NCI-H446 treated with DMSO at 0.1 percent for 48 hours (cell line): Measurements from ENCODE around the gene TENT4B.

Experiments used
- DNase-seq: peaks from one replicate; lab custom pipeline; 2025; lab: John Stamatoyannopoulos, UW

Gene TENT4B

GRCh38 chr16:50271148-50272041 is 118.3 kb downstream of the TENT4B start:
- DNase-seq, result no peak

GRCh38 chr16:50272111-50272571 is 119.0 kb downstream of the TENT4B start:
- no peak for DNase-seq

- no peak for DNase-seq
Observed at GRCh38 chr16:50272687-50273381, 119.7 kb downstream of the TENT4B start.

GRCh38 chr16:50273382-50273690 is 120.2 kb downstream of the TENT4B start:
- DNase-seq, result no peak

- DNase-seq, result no peak
Observed at GRCh38 chr16:50273888-50274325, 120.8 kb downstream of the TENT4B start.

- DNase-seq, result no peak
Observed at GRCh38 chr16:50274326-50275097, 121.4 kb downstream of the TENT4B start.

- no peak for DNase-seq
Observed at GRCh38 chr16:50275098-50275415, 122.0 kb downstream of the TENT4B start.

GRCh38 chr16:50275428-50276325 is 122.6 kb downstream of the TENT4B start:
- DNase-seq, result no peak

- no peak for DNase-seq
Observed at GRCh38 chr16:50276326-50276640, 123.2 kb downstream of the TENT4B start.

- no peak for DNase-seq
Observed at GRCh38 chr16:50276801-50277555, 123.9 kb downstream of the TENT4B start.

- no peak for DNase-seq
Observed at GRCh38 chr16:50278251-50278650, 125.1 kb downstream of the TENT4B start.

GRCh38 chr16:50279504-50279865 is 126.4 kb downstream of the TENT4B start:
- no peak for DNase-seq

GRCh38 chr16:50280932-50281331 is 127.8 kb downstream of the TENT4B start:
- no peak for DNase-seq
